Vagina (tissue), 2 donors: ENCODE data around the gene C6orf62. TPM values are rescaled to one million over a fixed set of nuclear protein-coding genes. Genes with fewer than 3 reads are reported as not detected.

Source experiments
- DNase-seq, 2 donors: peaks; one replicate each; pipeline ENCODE4 v3.0.0-alpha.2; 2017; ENCODE audit errors: extremely low spot score in 2 of 2
- H3K27ac ChIP-seq: fragments of 200-600 bp; sonication (generic); one replicate; pipeline ENCODE4 v1.5.1; 2019
- H3K27me3 ChIP-seq: fragments of 200-600 bp; sonication (generic); one replicate; pipeline ENCODE4 v1.5.1; 2019
- H3K36me3 ChIP-seq, 2 donors: fragments of 200-600 bp; sonication (generic); one replicate each; pipeline ENCODE4 v1.5.1; 2017 to 2019
- H3K4me1 ChIP-seq: fragments of 200-600 bp; sonication (generic); one replicate; pipeline ENCODE4 v1.5.1; 2019
- H3K4me3 ChIP-seq, 2 donors: fragments of 200-600 bp; sonication (generic); 1 replicate in 1 of 2; 2 replicates in 1 of 2; pipeline ENCODE4 v1.5.1; 2016 to 2019
- H3K9me3 ChIP-seq: fragments of 200-600 bp; sonication (generic); one replicate; pipeline ENCODE4 v1.5.1; 2019
- POLR2A ChIP-seq, 2 donors: fragments of 450-650 bp; IDR thresholded peaks; one replicate each; pipeline ENCODE4 v1.6.1; 2017; ENCODE audit warnings: antibody characterized with exemption in 2 of 2, mild to moderate bottlenecking in 2 of 2, moderate library complexity in 2 of 2
- POLR2AphosphoS5 ChIP-seq, 2 donors: sonication (generic); formaldehyde crosslinking; IDR thresholded peaks; one replicate each; pipeline ENCODE4 v1.9.0; 2017; ENCODE audit warnings: antibody characterized with exemption in 2 of 2, mild to moderate bottlenecking in 2 of 2, low read depth in 1 of 2; ENCODE audit not compliant: insufficient read depth in 1 of 2
- intact Hi-C: fragments of 100-400 bp; cut with DNase I; formaldehyde crosslinking; loops from one replicate; pipeline ENCODE4 v1.15.1; 2023
- total RNA-seq: library from RNA; depleted of rRNA; stranded (reverse); fragments of >200 nt; gene quantifications from one replicate; pipeline ENCODE4 v1.2.3, GENCODE V29; 2016
- TF ChIP-seq, protein P1 (sequence below), 3 experiments: fragments of 450-650 bp in 2 of 3; fragments of 200-600 bp in 1 of 3; sonication (generic) in 1 of 3; IDR thresholded peaks; one replicate each; pipeline ENCODE4 v1.5.1; 2017 to 2019; ENCODE audit warnings: antibody characterized with exemption in 3 of 3, mild to moderate bottlenecking in 2 of 3, moderate library complexity in 2 of 3

Gene C6orf62
- total RNA-seq, 1 donor from 2014 or later, result 45.2 TPM

DNA sequence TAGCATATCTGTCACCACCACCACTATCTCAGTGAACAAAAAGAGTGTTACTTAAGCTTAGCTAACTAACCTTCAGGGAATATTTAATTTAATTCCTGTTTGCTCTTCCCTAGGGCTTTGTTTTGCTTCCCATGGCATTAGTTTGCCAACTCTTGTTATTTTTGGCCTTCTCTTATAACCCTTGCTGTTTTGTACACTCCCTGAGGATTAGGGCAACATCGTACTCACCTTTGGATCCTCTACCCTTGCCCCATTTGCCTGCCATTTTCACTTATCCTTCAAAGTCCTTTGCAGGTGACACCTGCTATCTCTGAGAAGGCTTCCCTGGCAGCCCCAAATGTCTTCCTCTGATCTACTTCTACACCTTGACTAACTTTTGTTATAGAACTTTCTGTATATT is 28.4 kb downstream of the C6orf62 start:
- intact Hi-C loops, result no loop called here
- Histone ChIP-seq H3K9me3 (no peaks in the 10 kb centered on the region), H3K36me3 (no peaks in the 10 kb centered on the region), H3K4me1 (no peaks in the 10 kb centered on the region), H3K27me3 (no peaks in the 10 kb centered on the region), H3K4me3 (no peak overlapping the region), H3K27ac (no peak overlapping the region)
- DNase-seq, result no peak
- no peak for TF ChIP-seq POLR2A (IDR thresholded peaks at IDR 0.05)
- TF ChIP-seq, protein P1, sequence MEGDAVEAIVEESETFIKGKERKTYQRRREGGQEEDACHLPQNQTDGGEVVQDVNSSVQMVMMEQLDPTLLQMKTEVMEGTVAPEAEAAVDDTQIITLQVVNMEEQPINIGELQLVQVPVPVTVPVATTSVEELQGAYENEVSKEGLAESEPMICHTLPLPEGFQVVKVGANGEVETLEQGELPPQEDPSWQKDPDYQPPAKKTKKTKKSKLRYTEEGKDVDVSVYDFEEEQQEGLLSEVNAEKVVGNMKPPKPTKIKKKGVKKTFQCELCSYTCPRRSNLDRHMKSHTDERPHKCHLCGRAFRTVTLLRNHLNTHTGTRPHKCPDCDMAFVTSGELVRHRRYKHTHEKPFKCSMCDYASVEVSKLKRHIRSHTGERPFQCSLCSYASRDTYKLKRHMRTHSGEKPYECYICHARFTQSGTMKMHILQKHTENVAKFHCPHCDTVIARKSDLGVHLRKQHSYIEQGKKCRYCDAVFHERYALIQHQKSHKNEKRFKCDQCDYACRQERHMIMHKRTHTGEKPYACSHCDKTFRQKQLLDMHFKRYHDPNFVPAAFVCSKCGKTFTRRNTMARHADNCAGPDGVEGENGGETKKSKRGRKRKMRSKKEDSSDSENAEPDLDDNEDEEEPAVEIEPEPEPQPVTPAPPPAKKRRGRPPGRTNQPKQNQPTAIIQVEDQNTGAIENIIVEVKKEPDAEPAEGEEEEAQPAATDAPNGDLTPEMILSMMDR (IDR thresholded peaks at IDR 0.05), result no peak
- no peak for TF ChIP-seq POLR2AphosphoS5 (IDR thresholded peaks at IDR 0.05; ENCODE audit: insufficient read depth in 1 of 2, low read depth in 1 of 2)

DNA sequence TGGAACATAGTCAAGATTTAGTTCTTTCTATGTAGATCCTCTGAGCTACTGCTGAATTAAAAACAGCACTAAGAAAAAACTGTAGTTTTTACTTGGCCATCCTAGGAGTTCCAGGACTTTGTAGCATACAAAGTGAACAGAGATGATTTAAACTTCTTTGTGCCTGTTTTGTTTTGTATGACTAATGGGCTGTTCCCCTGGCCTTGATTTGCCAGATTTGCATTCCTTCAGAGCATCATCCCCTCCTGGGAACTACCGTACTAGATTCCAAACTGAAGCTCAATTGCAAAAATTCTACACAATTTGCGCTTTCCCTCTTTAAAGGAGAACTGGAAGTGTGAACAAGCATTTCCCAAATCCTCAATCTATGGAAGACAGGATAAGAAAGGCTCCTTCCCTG is 29.0 kb downstream of the C6orf62 start:
- no peak for DNase-seq
- TF ChIP-seq POLR2AphosphoS5 (IDR thresholded peaks at IDR 0.05; ENCODE audit: insufficient read depth in 1 of 2, low read depth in 1 of 2), result no peak
- TF ChIP-seq, protein P1 (IDR thresholded peaks at IDR 0.05), result no peak
- TF ChIP-seq POLR2A (IDR thresholded peaks at IDR 0.05), result no peak
- H3K4me1 ChIP-seq, result no peaks in the 10 kb centered on the region
- H3K9me3 ChIP-seq, result no peaks in the 10 kb centered on the region
- no peak overlapping the region for H3K4me3 ChIP-seq
- H3K27me3 ChIP-seq, result no peaks in the 10 kb centered on the region
- H3K36me3 ChIP-seq, result no peaks in the 10 kb centered on the region
- intact Hi-C loops, result no loop called here
- no peak overlapping the region for H3K27ac ChIP-seq

DNA sequence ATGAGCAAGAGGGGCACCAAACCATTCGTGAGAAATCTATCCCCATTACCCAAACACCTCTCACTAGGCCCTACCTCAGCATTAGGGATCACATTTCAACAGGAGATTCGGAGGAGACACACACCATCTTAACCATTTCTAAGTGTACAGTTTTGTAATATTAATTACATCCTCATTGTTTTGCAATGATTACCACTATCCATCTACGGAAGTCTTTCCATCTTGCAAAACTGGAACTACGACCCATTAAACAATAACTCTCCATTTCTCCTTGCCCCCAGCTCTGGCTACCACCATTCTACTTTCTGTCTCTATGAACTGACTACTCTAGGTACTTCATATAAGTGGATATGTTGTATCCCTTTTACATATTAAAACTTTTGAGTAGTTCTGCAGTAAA is 32.0 kb downstream of the C6orf62 start:
- no peaks in the 10 kb centered on the region for H3K36me3 ChIP-seq
- H3K4me1 ChIP-seq, result no peaks in the 10 kb centered on the region
- no peaks in the 10 kb centered on the region for H3K27me3 ChIP-seq
- H3K4me3 ChIP-seq, result no peak overlapping the region
- intact Hi-C loops, result no loop called here
- H3K27ac ChIP-seq, result no peak overlapping the region
- no peak for DNase-seq
- no peaks in the 10 kb centered on the region for H3K9me3 ChIP-seq
- TF ChIP-seq, protein P1 (IDR thresholded peaks at IDR 0.05), result no peak
- no peak for TF ChIP-seq POLR2A (IDR thresholded peaks at IDR 0.05)
- no peak for TF ChIP-seq POLR2AphosphoS5 (IDR thresholded peaks at IDR 0.05; ENCODE audit: insufficient read depth in 1 of 2, low read depth in 1 of 2)

DNA sequence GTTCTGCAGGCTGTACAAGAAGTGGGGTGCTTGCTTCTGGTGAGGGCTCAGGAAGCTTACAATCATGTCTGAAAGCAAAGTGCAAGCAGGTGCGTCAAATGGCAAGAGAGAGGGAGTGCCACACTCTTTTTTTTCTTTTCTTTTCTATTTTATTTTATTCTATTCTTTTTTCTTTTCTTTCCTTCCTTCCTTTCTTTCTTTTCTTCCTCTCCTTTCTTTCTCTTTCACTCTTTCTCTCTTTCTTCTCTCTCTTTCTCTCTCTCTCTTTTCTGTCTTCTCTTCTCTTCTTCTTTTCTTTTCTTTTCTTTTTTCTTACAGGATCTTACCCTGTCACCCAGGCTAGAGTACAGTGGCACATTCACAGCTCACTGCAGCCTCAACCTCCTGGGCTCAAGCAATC is 32.5 kb downstream of the C6orf62 start:
- H3K4me3 ChIP-seq, result no peak overlapping the region

More for the DNA sequence above, 32.5 kb downstream of the C6orf62 start:
- no peaks in the 10 kb centered on the region for H3K9me3 ChIP-seq
- no peak for DNase-seq
- H3K27me3 ChIP-seq, result no peaks in the 10 kb centered on the region
- no peaks in the 10 kb centered on the region for H3K4me1 ChIP-seq
- no peaks in the 10 kb centered on the region for H3K36me3 ChIP-seq
- TF ChIP-seq POLR2AphosphoS5 (IDR thresholded peaks at IDR 0.05; ENCODE audit: insufficient read depth in 1 of 2, low read depth in 1 of 2) (no peak), POLR2A (IDR thresholded peaks at IDR 0.05) (no peak)
- TF ChIP-seq, protein P1 (IDR thresholded peaks at IDR 0.05), result no peak
- intact Hi-C loops, result no loop called here
- H3K27ac ChIP-seq, result no peak overlapping the region
